Breast epithelium (tissue), 3 donors: ENCODE results near the gene KRT7.
"Not testable (repeated sequence)": the region's sequence is repeated elsewhere in the genome, so short reads cannot be mapped to it uniquely, and the experiment has no call there.

ENCODE experiments used
- CTCF ChIP-seq, 3 donors: fragments of 450-650 bp; IDR thresholded peaks; one replicate each; pipeline ENCODE4 v1.5.1; 2016 to 2017; ENCODE audit warnings: antibody characterized with exemption in 3 of 3, mild to moderate bottlenecking in 3 of 3, moderate library complexity in 3 of 3
- POLR2A ChIP-seq: fragments of 450-650 bp; IDR thresholded peaks from one replicate; pipeline ENCODE4 v1.6.1; 2016; ENCODE audit warnings: antibody characterized with exemption, mild to moderate bottlenecking, moderate library complexity
- POLR2AphosphoS5 ChIP-seq, 3 donors: sonication (generic); formaldehyde crosslinking; IDR thresholded peaks; one replicate each; pipeline ENCODE4 v1.6.1; 2017; ENCODE audit warnings: antibody characterized with exemption in 3 of 3

- TF ChIP-seq CTCF (IDR thresholded peaks at IDR 0.05); POLR2A; POLR2AphosphoS5 (IDR thresholded peaks at IDR 0.05): not testable (repeated sequence)
These were observed 57.6 kb downstream of the KRT7 start for GRCh38 chr12:52290483-52291134.
